OCI-LY1 (cell line): ENCODE measurements around the gene MYB.

Experiments
- H2AFZ ChIP-seq: fragments of 200-600 bp; sonication (generic), shearing (Covaris generic); 2 replicates; pipeline ENCODE4 v1.6.0; 2014; ENCODE audit warnings: antibody characterized with exemption, mild to moderate bottlenecking, low read length
- H3F3A ChIP-seq: fragments of 200-600 bp; sonication (generic), shearing (Covaris generic); 2 replicates; pipeline ENCODE4 v1.6.0; 2014; ENCODE audit warnings: mild to moderate bottlenecking, antibody characterized with exemption, low read length, moderate library complexity; ENCODE audit not compliant: insufficient read depth
- H3K27ac ChIP-seq: fragments of 200-600 bp; sonication (generic); 2 replicates; pipeline ENCODE4 v1.5.1; 2014; ENCODE audit warnings: low read length, mixed run types, mild to moderate bottlenecking, low read depth; ENCODE audit not compliant: poor library complexity, severe bottlenecking
- H3K27me3 ChIP-seq: fragments of 200-600 bp; sonication (generic); 2 replicates; pipeline ENCODE4 v1.6.0; 2014; ENCODE audit warnings: antibody characterized with exemption, mild to moderate bottlenecking, low read length, moderate library complexity; ENCODE audit not compliant: insufficient read depth
- H3K36me3 ChIP-seq: fragments of 200-600 bp; sonication (generic); 2 replicates; pipeline ENCODE4 v1.6.1; 2014; ENCODE audit warnings: mild to moderate bottlenecking, antibody characterized with exemption, low read length, moderate library complexity, mixed read lengths; ENCODE audit not compliant: insufficient read depth
- H3K4me1 ChIP-seq: fragments of 200-600 bp; sonication (generic); 2 replicates; pipeline ENCODE4 v1.5.1; 2014; ENCODE audit warnings: mild to moderate bottlenecking, low read length, moderate library complexity; ENCODE audit not compliant: insufficient read depth, severe bottlenecking
- H3K4me2 ChIP-seq: fragments of 200-600 bp; sonication (generic), shearing (Covaris generic); 2 replicates; pipeline ENCODE4 v1.6.1; 2014; ENCODE audit warnings: low read length
- H3K4me3 ChIP-seq: fragments of 200-600 bp; sonication (generic); 2 replicates; pipeline ENCODE4 v1.5.1; 2014; ENCODE audit warnings: low read length, low read depth, mild to moderate bottlenecking, mixed read lengths; ENCODE audit not compliant: poor library complexity, severe bottlenecking
- H3K79me2 ChIP-seq: fragments of 200-600 bp; shearing (Covaris generic); 2 replicates; pipeline ENCODE4 v1.6.1; 2016; ENCODE audit warnings: mixed run types, low read length, mixed read lengths; ENCODE audit not compliant: insufficient read depth
- H3K9ac ChIP-seq: fragments of 200-600 bp; sonication (generic), shearing (Covaris generic); 2 replicates; pipeline ENCODE4 v1.6.1; 2014; ENCODE audit warnings: mild to moderate bottlenecking, low read length, mixed read lengths
- H3K9me2 ChIP-seq: fragments of 200-600 bp; sonication (generic), shearing (Covaris generic); 2 replicates; pipeline ENCODE4 v1.6.1; 2014; ENCODE audit warnings: low read depth, mild to moderate bottlenecking, low read length, mixed read lengths
- H3K9me3 ChIP-seq: fragments of 200-600 bp; shearing (Covaris generic); 2 replicates; pipeline ENCODE4 v1.6.1; 2014; ENCODE audit warnings: low read length, mixed read lengths
- H4K20me1 ChIP-seq: fragments of 200-600 bp; sonication (generic), shearing (Covaris generic); 2 replicates; pipeline ENCODE4 v1.6.0; 2016; ENCODE audit warnings: mild to moderate bottlenecking, low read length; ENCODE audit not compliant: insufficient read depth
- CTCF ChIP-seq: fragments of 200-600 bp; sonication (generic), shearing (Covaris generic); IDR thresholded peaks from 2 replicates; pipeline ENCODE4 v1.5.1; 2017; ENCODE audit warnings: mild to moderate bottlenecking, antibody characterized with exemption, low read length, moderate library complexity, mixed read lengths
- EZH2 ChIP-seq: fragments of 200-600 bp; sonication (generic), shearing (Covaris generic); IDR thresholded peaks from 2 replicates; pipeline ENCODE4 v1.8.0; 2017; ENCODE audit warnings: borderline replicate concordance, mixed run types, mild to moderate bottlenecking, antibody characterized with exemption, low read length, moderate library complexity, mixed read lengths

The MYB gene

DNA sequence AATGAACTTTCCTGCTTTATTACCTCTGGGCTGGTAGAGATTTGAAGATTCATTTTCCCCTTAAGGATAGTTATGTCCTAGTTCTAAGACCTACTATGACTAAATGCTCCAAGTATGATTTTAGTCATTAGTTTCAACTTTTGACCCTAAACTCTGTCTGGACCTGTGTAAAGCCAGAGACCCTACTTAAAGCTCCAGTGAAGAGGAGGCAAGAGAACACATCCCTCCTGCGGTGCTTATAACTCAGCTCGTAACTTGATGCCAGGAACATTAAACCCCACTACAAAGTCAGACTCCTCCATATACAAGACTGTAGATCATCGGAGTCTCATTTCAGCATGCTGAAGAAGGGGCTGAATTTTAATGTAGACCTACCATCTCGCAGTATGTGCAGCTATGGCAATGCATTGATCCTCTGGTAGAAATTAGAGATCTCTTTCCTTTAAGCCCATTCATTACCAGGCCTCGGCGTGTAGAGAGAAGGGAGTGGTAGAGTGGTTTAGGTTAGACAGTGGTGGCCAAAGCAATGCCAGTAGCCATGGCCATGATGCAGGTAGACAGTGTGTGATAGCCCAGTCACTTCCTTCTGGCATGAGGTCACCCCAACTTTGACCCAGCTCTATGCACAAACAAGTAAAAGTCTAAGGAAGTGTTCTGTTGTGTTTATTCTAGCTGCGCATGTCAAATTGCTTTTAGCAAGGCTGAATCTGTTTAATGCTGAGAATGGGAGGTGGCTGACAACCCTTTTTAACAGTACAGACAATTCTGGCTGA is 34.8 kb upstream of the MYB start:
- H3K9me2 ChIP-seq: no peaks in the 10 kb centered on the region
- H3K4me1 ChIP-seq: peaks cover 56% of the 10 kb centered on the region
- H3K4me3 ChIP-seq: no peak overlapping the region
- no peaks in the 10 kb centered on the region for H3K79me2 ChIP-seq
- H3K4me2 ChIP-seq: no peak overlapping the region
- no peaks in the 10 kb centered on the region for H3F3A ChIP-seq
- H3K27ac ChIP-seq: peak overlapping the region; percentile 3
- no peaks in the 10 kb centered on the region for H3K27me3 ChIP-seq
- H3K9ac ChIP-seq: no peak overlapping the region
- no peaks in the 10 kb centered on the region for H3K36me3 ChIP-seq
- peak overlapping the region; percentile 16; the same call in 1 of the 2 replicates for H2AFZ ChIP-seq
- no peaks in the 10 kb centered on the region for H4K20me1 ChIP-seq
- TF ChIP-seq EZH2: no peak
- TF ChIP-seq CTCF: no peak
- H3K9me3 ChIP-seq: no peaks in the 10 kb centered on the region

DNA sequence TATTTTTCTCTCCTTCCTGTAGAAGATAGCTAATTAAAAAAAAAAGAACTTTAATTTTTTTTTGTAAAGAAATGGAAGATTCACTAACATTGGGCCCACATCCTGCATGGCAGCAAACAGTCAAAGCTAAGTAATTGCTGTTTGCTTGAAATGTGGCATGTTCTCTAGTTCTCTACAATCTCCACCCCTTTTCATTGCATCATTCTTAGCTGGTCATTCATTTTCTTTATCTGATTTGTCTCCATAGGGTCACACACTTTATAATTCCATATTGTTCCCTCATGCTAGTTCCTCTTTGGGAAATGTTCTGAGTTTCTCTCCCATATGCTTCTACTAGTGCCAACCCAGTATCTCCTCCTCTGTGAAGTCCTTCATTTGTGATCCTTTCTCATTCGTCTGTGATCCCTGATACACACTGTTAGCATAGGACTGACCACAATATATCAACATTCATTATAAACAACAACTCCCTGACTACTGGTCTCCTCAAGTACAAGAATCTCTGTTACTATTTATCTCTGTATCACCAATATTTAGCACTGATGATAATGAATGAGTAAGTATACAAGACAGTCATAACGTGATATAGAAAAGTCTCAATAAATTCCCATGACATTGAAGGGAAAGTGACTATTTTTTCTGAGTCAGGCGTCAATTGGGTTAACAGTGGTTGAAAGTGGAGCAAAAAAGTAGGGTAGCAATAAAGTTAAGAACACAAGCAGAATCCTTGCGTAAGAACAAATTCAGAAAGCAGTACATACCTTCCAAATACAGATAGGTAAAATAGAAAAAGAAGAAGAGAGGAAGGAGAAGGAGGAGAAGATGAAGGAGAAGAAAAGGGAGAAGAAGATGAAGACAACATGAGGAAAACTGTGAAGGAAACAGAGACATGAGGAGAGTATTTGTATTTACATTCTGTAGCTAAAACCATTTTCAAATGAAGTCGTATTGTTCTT is 33.2 kb upstream of the MYB start:
- peaks cover 49% of the 10 kb centered on the region for H3K4me1 ChIP-seq
- no peak overlapping the region for H3K4me2 ChIP-seq
- no peaks in the 10 kb centered on the region for H4K20me1 ChIP-seq
- H3K79me2 ChIP-seq: no peaks in the 10 kb centered on the region
- TF ChIP-seq CTCF (no peak), EZH2 (no peak)
- no peaks in the 10 kb centered on the region for H3K9me3 ChIP-seq
- H3K36me3 ChIP-seq: no peaks in the 10 kb centered on the region
- H3K9ac ChIP-seq: no peak overlapping the region
- H3K27ac ChIP-seq: peak overlapping the region; percentile 2
- H2AFZ ChIP-seq: peak overlapping the region; percentile 30
- no peak overlapping the region for H3K4me3 ChIP-seq
- no peaks in the 10 kb centered on the region for H3K9me2 ChIP-seq
- no peaks in the 10 kb centered on the region for H3F3A ChIP-seq
- H3K27me3 ChIP-seq: no peaks in the 10 kb centered on the region

DNA sequence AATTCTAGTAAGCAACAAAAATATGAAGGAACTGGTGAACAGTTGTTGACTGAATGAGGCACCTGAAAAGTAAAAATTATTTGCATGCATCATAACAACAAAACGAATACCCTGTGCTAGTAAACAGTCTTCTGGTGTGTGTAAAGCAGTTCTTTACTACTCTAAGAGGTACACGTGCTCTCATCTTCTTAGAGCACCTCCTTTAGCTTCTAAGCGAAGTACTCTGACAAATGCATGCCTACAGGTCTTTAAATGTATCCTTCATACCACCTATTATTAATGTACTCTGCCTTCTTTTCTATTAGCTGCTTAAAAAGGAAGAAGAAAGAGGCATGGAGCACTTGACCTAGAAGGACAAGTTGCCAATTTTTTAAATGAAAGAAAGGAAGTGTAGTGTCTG is 32.2 kb upstream of the MYB start:
- TF ChIP-seq EZH2 (no peak), CTCF (no peak)
- Histone ChIP-seq H3K9me2 (no peaks in the 10 kb centered on the region), H3K4me2 (peak overlapping the region; percentile 6), H3K4me1 (peaks cover 42% of the 10 kb centered on the region), H3K4me3 (no peak overlapping the region), H3K79me2 (no peaks in the 10 kb centered on the region), H3K27me3 (no peaks in the 10 kb centered on the region), H3K9me3 (no peaks in the 10 kb centered on the region), H4K20me1 (no peaks in the 10 kb centered on the region), H3K36me3 (no peaks in the 10 kb centered on the region), H3K9ac (0 out of 2 replicates have a peak overlapping the region, but pooled peaks have one; percentile 14), H3F3A (no peaks in the 10 kb centered on the region), H3K27ac (peak overlapping the region; percentile 2), H2AFZ (peak overlapping the region; percentile 30)
